Colonic mucosa (tissue), 4 donors: ENCODE results near the gene BOD1L1. TPM values are rescaled to one million over a fixed set of nuclear protein-coding genes. Genes with fewer than 3 reads are reported as not detected.

Experiments used
- DNase-seq: peaks from one replicate; pipeline ENCODE4 v3.0.0-alpha.2; 2020
- H3K27ac ChIP-seq: fragments of 200-600 bp; one replicate; pipeline ENCODE4 v1.8.0; 2021
- H3K27me3 ChIP-seq: fragments of 200-600 bp; one replicate; pipeline ENCODE4 v1.8.0; 2021
- H3K36me3 ChIP-seq: fragments of 200-600 bp; one replicate; pipeline ENCODE4 v1.8.0; 2021
- H3K4me1 ChIP-seq: fragments of 200-600 bp; one replicate; pipeline ENCODE4 v1.8.0; 2021; ENCODE audit warnings: mild to moderate bottlenecking
- H3K4me3 ChIP-seq: fragments of 200-600 bp; one replicate; pipeline ENCODE4 v1.8.0; 2021
- H3K9ac ChIP-seq, 2 donors: one replicate each; pipeline ENCODE4 v1.7.0; 2013; ENCODE audit warnings: control low read depth in 2 of 2, low read depth in 2 of 2, low read length in 2 of 2
- H3K9me3 ChIP-seq: fragments of 200-600 bp; one replicate; pipeline ENCODE4 v1.8.0; 2021
- intact Hi-C: fragments of 100-400 bp; cut with DNase I; formaldehyde crosslinking; loops from one replicate; pipeline ENCODE4 v1.14.1; 2022
- total RNA-seq, 2 donors: library from RNA; stranded (reverse); fragmentation: NEBNext Ultra II Directional in 1 of 2; extraction: Animal tissue kit (Norgen Biotek cat#: 25700) in 1 of 2; gene quantifications; one replicate each; pipeline ENCODE4 v1.2.1, GENCODE V29; 2021
- TF ChIP-seq, protein P1 (sequence below): fragments of 200-600 bp; IDR thresholded peaks from one replicate; pipeline ENCODE4 v1.8.0; 2022; ENCODE audit warnings: antibody characterized with exemption, mild to moderate bottlenecking
- donor health status: healthy.
- donor health status: DM: no; HTN: no; CAD: no.
- donor health status: DM: no; HTN: no; CAD: no.

Gene BOD1L1
- total RNA-seq, 2 donors from 2014 or later = 20.7 to 24.7 TPM

DNA sequence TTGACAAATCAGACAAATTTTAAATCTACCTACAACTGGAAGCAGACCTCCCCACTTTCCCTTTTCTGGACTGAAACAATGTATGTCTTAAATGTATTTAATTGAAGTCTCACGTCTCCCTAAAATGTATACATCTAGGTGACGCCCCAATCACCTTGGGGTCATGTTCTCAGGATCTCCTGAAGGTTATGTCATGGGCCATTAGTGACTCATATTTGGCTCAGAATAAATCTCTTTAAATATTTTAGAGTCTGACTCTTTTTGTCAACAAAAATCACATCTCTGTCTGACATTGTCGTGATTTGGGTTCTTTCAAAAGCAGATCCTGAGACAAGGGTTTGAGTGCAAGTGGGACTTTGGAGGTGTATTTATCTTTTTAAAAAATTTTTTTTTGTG, 26.2 kb upstream of the BOD1L1 start:
- Histone ChIP-seq H3K27me3 (no peaks in the 10 kb centered on the region), H3K36me3 (no peaks in the 10 kb centered on the region), H3K27ac (no peak overlapping the region), H3K4me3 (no peak overlapping the region), H3K9ac (no peak overlapping the region), H3K4me1 (no peaks in the 10 kb centered on the region), H3K9me3 (no peaks in the 10 kb centered on the region)
- intact Hi-C loops = loop anchor here (10.0 kb wide), 1 partner anchor 1131 kb away; no protein-coding TSS in a partner anchor
- TF ChIP-seq, protein P1, sequence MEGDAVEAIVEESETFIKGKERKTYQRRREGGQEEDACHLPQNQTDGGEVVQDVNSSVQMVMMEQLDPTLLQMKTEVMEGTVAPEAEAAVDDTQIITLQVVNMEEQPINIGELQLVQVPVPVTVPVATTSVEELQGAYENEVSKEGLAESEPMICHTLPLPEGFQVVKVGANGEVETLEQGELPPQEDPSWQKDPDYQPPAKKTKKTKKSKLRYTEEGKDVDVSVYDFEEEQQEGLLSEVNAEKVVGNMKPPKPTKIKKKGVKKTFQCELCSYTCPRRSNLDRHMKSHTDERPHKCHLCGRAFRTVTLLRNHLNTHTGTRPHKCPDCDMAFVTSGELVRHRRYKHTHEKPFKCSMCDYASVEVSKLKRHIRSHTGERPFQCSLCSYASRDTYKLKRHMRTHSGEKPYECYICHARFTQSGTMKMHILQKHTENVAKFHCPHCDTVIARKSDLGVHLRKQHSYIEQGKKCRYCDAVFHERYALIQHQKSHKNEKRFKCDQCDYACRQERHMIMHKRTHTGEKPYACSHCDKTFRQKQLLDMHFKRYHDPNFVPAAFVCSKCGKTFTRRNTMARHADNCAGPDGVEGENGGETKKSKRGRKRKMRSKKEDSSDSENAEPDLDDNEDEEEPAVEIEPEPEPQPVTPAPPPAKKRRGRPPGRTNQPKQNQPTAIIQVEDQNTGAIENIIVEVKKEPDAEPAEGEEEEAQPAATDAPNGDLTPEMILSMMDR = no peak
- no peak for DNase-seq

DNA sequence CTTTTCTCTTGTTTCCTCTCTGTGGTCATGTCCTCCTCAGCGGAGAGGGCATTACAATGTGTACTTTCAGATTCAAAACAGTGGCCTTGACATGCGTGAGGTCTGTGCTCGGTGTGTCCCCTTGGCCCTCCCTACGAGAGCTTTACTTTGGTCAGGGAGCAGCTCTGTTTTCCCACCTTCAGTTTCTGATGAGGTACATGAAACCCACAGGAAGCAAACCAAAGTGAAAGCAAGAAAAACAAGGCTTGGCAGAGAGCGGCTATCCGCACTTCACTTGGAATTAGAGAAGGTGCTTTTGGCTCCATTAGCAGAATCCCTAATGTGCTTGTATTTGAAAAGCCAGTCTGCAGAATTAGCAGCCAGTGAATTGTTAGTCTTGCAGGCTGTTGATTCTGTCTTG, 19.5 kb upstream of the BOD1L1 start:
- Histone ChIP-seq H3K27me3 (no peaks in the 10 kb centered on the region), H3K9me3 (no peaks in the 10 kb centered on the region), H3K4me1 (no peaks in the 10 kb centered on the region), H3K4me3 (no peak overlapping the region), H3K36me3 (no peaks in the 10 kb centered on the region), H3K27ac (no peak overlapping the region), H3K9ac (no peak overlapping the region)
- TF ChIP-seq, protein P1 = no peak
- DNase-seq = no peak
- intact Hi-C loops = no loop called here

DNA sequence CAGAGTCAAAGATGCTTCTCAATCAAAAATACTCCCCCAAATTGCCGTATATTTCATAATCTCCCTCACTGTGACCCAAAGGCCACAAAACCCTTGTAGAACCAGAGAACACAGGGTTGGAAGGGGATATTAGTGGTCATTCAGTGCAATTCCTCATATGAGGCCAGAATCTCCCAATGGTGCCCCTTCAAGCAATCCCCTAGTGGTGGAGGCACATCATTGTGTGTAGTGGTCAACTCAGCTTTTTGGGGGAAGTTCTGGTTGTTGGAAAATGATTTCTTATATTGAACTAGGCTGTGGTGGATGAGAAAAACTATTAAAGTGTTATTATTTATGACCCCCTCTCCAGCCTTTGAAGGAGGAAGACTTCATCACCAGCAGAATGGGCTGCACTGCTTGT, 17.6 kb upstream of the BOD1L1 start:
- Histone ChIP-seq H3K4me3 (no peak overlapping the region), H3K9ac (no peak overlapping the region), H3K36me3 (no peaks in the 10 kb centered on the region), H3K9me3 (no peaks in the 10 kb centered on the region), H3K27me3 (no peaks in the 10 kb centered on the region), H3K27ac (no peak overlapping the region), H3K4me1 (no peaks in the 10 kb centered on the region)
- DNase-seq = no peak
- TF ChIP-seq, protein P1 = no peak
- intact Hi-C loops = no loop called here

DNA sequence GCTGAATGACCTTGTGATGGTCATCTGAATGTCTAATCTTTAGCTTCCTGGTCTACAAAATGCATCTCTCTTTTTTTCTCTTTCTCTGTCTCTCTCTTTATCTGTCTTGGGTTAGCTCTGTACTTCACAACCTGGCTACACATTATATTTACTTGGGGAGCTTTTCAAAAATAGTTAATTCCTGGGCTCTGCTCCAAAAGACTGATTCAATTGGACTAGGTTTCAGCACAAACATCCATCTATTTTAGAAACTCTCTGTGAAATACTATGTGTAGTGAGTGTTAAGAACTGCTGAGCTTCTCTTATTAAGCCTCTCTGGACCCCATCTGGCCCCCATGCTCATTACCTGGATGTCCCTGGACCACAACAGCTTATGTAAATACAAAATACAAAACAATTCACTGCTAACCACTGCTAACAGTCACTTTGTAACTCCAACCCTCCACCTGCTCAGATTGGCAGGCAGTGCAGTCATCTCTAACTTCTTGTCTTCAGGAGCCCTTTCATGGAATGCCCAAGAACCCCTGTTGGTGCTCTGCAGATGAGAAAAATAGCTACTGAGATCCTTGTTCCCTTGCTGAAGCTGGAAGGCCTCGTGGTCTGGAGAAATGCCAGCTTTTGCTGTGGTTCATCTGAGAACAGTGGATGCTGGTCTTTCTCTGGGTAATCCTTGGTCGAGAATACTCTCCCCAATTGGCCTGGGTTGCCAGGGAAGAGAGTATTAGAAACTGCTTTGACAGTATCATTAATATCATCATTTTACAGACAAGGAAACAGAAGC, 14.8 kb upstream of the BOD1L1 start:
- no peak overlapping the region for H3K27ac ChIP-seq
- intact Hi-C loops = no loop called here

DNA sequence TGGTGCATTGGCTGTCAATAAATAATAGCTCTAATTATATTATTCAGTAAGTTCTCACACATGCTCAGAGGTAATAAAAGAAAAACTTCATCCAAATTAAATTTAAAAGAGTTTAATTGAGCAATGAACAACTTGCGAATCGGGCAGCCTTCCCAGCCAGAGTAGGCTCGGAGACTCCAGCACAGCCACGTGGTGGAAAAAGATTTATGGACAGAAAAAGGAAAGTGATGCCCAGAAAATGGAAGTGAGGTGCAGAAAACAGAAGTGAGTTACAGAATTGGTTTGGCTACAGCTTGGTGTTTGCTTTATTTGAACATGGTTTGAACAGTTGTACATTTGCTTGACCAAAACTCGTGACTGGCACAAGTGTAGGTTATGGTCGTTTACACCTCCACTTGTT, 13.6 kb upstream of the BOD1L1 start:
- Histone ChIP-seq H3K27me3 (no peaks in the 10 kb centered on the region), H3K27ac (no peak overlapping the region), H3K9ac (no peak overlapping the region), H3K9me3 (no peaks in the 10 kb centered on the region), H3K36me3 (no peaks in the 10 kb centered on the region), H3K4me3 (no peak overlapping the region), H3K4me1 (no peaks in the 10 kb centered on the region)
- TF ChIP-seq, protein P1 = no peak
- intact Hi-C loops = no loop called here
- DNase-seq = no peak

More for the DNA sequence above, 14.8 kb upstream of the BOD1L1 start:
- Histone ChIP-seq H3K9me3 (no peaks in the 10 kb centered on the region), H3K9ac (no peak overlapping the region), H3K36me3 (no peaks in the 10 kb centered on the region), H3K27me3 (no peaks in the 10 kb centered on the region), H3K4me1 (no peaks in the 10 kb centered on the region), H3K4me3 (no peak overlapping the region)
- TF ChIP-seq, protein P1 = no peak
- no peak for DNase-seq
